ENCODE results near the gene CYB561D1. TPM values are rescaled to one million over a fixed set of nuclear protein-coding genes. Genes with fewer than 3 reads are reported as not detected.

Gene CYB561D1
- total and polyA plus RNA-seq, 2 donors (not counting 3 experiments of a cell fraction or from before 2014, with no cell fraction given), result 7.2 to 7.3 TPM

DNA sequence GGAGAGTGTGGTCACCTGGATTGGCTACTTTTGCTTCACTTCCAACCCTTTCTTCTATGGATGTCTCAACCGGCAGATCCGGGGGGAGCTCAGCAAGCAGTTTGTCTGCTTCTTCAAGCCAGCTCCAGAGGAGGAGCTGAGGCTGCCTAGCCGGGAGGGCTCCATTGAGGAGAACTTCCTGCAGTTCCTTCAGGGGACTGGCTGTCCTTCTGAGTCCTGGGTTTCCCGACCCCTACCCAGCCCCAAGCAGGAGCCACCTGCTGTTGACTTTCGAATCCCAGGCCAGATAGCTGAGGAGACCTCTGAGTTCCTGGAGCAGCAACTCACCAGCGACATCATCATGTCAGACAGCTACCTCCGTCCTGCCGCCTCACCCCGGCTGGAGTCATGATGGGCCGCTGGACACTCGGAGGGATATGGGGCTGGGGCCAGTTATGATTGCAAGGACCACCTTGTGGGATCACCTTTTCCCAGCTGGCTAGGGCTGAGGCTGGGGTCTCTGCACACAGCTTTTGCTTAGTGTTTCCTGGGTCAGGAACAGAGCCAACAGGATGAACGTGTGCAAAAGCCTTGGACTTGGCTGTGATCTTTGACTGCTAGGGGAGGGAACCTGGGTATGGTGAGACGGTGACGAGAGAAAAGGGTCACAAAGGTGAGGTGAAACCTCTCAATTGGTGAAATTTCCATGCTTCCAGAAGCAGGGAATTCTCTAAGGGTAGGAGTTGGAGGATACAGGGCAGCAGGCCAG lies 50.3 kb downstream of the CYB561D1 start:
- CTCF ChIA-PET, result interaction anchor here (1.0 to 4.9 kb wide), 7 partner anchors 11 to 441 kb away, joined by 3 to 565 read pairs (median 39); partner anchors contain the start of gene AHCYL1
- no peak overlapping the region for H3K27ac ChIP-seq (ENCODE audit: insufficient read depth, low read depth, low read length)
- peaks cover 16% of the 10 kb centered on the region for H3K79me2 ChIP-seq (ENCODE audit: control insufficient read depth, insufficient read depth, low read length)
- POLR2A ChIA-PET, result no interaction called here
- H3K4me1 ChIP-seq (ENCODE audit: control insufficient read depth, extremely low read depth, insufficient read depth, low read length), result peaks cover 18% of the 10 kb centered on the region
- no peak overlapping the region for H3K9ac ChIP-seq (replicated peaks; ENCODE audit: extremely low read depth, insufficient read depth, low read length)
- TF ChIP-seq EZH2 (IDR thresholded peaks at IDR 0.05; ENCODE audit: borderline replicate concordance, low read depth, low read length, severe bottlenecking) (no peak), JUN (IDR thresholded peaks at IDR 0.05; ENCODE audit: borderline replicate concordance, insufficient read depth, insufficient read length, low read depth) (no peak), GATA2 (IDR thresholded peaks at IDR 0.05; ENCODE audit: insufficient read depth, insufficient read length, low read depth, low read length) (no peak), FOS (IDR thresholded peaks at IDR 0.05; ENCODE audit: borderline replicate concordance, insufficient read depth, low read length) (no peak), POLR2AphosphoS5 (IDR thresholded peaks at IDR 0.05; ENCODE audit: insufficient read depth, low read depth, low read length) (no peak), MYC (IDR thresholded peaks at IDR 0.05; ENCODE audit: low read depth, low read length) (no peak), POLR2A (IDR thresholded peaks at IDR 0.05; ENCODE audit: low read depth, low read length) (no peak)
- TF ChIP-seq, protein P1, sequence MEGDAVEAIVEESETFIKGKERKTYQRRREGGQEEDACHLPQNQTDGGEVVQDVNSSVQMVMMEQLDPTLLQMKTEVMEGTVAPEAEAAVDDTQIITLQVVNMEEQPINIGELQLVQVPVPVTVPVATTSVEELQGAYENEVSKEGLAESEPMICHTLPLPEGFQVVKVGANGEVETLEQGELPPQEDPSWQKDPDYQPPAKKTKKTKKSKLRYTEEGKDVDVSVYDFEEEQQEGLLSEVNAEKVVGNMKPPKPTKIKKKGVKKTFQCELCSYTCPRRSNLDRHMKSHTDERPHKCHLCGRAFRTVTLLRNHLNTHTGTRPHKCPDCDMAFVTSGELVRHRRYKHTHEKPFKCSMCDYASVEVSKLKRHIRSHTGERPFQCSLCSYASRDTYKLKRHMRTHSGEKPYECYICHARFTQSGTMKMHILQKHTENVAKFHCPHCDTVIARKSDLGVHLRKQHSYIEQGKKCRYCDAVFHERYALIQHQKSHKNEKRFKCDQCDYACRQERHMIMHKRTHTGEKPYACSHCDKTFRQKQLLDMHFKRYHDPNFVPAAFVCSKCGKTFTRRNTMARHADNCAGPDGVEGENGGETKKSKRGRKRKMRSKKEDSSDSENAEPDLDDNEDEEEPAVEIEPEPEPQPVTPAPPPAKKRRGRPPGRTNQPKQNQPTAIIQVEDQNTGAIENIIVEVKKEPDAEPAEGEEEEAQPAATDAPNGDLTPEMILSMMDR (IDR thresholded peaks at IDR 0.05; ENCODE audit: extremely low read depth in 1 of 2, insufficient read depth in 1 of 2, low read depth in 1 of 2, low read length in 2 of 2), result no peak
- TF ChIP-seq, protein P2, sequence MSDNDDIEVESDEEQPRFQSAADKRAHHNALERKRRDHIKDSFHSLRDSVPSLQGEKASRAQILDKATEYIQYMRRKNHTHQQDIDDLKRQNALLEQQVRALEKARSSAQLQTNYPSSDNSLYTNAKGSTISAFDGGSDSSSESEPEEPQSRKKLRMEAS (IDR thresholded peaks at IDR 0.05; ENCODE audit: insufficient read depth, insufficient read length), result no peak
- FAIRE-seq (no peak), DNase-seq (ENCODE audit: low read depth, low spot score) (no peak)
- H4K20me1 ChIP-seq (replicated peaks; ENCODE audit: control insufficient read depth, extremely low read depth, insufficient read depth, low read length), result no peaks in the 10 kb centered on the region
- H3K4me3 ChIP-seq (replicated peaks in 1 of 3; ENCODE audit: insufficient read depth in 1 of 3, low read depth in 1 of 3, low read length in 3 of 3), result no peak overlapping the region
- H3K9me3 ChIP-seq (replicated peaks; ENCODE audit: control insufficient read depth, insufficient read depth, low read length), result no peaks in the 10 kb centered on the region
- H2AFZ ChIP-seq (ENCODE audit: low read depth, low read length), result no peak overlapping the region
- no peak overlapping the region for H3K4me2 ChIP-seq (ENCODE audit: insufficient read depth, low read length)
- H3K27me3 ChIP-seq (ENCODE audit: control insufficient read depth in 2 of 2, insufficient read depth in 2 of 2, low read length in 2 of 2), result peaks cover 0 to 2% of the 10 kb centered on the region in 2 experiments
- no peaks in the 10 kb centered on the region for H3K36me3 ChIP-seq (ENCODE audit: control insufficient read depth in 2 of 2, extremely low read depth in 1 of 2, insufficient read depth in 2 of 2, low read length in 2 of 2)
- no peaks in the 10 kb centered on the region for H3K9me1 ChIP-seq (replicated peaks; ENCODE audit: control insufficient read depth, extremely low read depth, insufficient read depth, low read length)
- BruUV-seq (replicated peaks), result no TSS peak
- intact Hi-C loops (cut with micrococcal nuclease), result loop anchor here (10.0 kb wide), 1 partner anchor 351 kb away; no protein-coding TSS in a partner anchor
- dilution Hi-C loops (cut with MboI; ENCODE audit: extremely low pct_ligation_motif_present, low sequenced_read_pairs), result no loop called here

Measured in endothelial cell of umbilical vein (primary cell).